Measurements from ENCODE around the gene SLIT3.
A peak's percentile ranks its signal among the peaks of the same experiment; 100 is the strongest.

Gene SLIT3

GRCh38 chr5:168974082-168974481 lies 326.9 kb downstream of the SLIT3 start:
- no peak for DNase-seq (ENCODE audit: low read depth)
- H3K4me3 ChIP-seq (ENCODE audit: low read depth, low read length): no peak overlapping the region
- TF ChIP-seq POLR2A (IDR thresholded peaks at IDR 0.05; ENCODE audit: extremely low read depth, insufficient read length): no peak
- no peak for TF ChIP-seq MYC (IDR thresholded peaks at IDR 0.05; ENCODE audit: low read depth, low read length)
- TF ChIP-seq, protein P1, sequence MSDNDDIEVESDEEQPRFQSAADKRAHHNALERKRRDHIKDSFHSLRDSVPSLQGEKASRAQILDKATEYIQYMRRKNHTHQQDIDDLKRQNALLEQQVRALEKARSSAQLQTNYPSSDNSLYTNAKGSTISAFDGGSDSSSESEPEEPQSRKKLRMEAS (IDR thresholded peaks at IDR 0.05; ENCODE audit: low read depth, low read length): no peak
- TF ChIP-seq CTCF (IDR thresholded peaks at IDR 0.05; ENCODE audit: low read depth, low read length): no peak

DNA sequence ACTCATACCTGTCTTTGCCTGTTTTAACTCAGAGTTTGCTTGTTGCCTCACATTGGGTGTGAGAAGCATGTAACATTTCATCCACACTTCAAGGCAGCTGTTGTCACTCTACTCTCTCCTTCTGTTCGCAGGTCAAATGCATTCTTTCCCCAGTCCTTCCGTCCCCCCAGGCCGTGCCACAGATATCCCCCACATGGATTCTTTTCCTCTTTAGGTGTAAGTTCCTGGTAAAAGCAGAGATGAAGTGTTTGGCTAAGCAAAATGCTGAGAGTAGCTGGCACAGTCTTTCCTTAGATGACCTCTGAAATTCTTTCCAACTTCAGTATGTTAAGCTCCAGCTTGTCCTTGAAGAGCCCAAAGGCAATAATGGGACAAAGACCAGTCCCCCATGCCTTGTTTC lies 328.2 kb downstream of the SLIT3 start:
- no peak for DNase-seq (ENCODE audit: low read depth)
- H3K4me3 ChIP-seq (ENCODE audit: low read depth, low read length): no peak overlapping the region
- TF ChIP-seq POLR2A (IDR thresholded peaks at IDR 0.05; ENCODE audit: extremely low read depth, insufficient read length) (no peak), MYC (IDR thresholded peaks at IDR 0.05; ENCODE audit: low read depth, low read length) (no peak), CTCF (IDR thresholded peaks at IDR 0.05; ENCODE audit: low read depth, low read length) (no peak)
- TF ChIP-seq, protein P1 (IDR thresholded peaks at IDR 0.05; ENCODE audit: low read depth, low read length): no peak

DNA sequence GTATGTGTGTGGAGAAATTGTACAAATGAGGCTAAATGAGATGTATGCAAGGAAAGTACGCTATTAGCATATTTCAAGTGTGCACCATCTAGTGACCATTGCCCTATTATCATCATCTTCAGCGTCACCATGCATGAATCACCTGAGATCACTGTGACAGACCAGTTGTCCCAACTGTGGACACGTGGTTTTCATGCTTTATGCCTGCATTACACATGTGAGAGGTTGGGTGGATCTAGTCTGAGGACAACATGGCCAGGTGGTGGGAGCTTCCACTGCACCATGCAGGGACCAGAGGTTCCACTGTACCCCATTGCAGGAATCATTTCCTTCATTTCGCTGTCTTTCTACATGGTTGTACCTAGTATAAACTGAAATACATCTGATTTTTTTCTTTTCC lies 329.8 kb downstream of the SLIT3 start:
- DNase-seq (ENCODE audit: low read depth): no peak
- H3K4me3 ChIP-seq (ENCODE audit: low read depth, low read length): no peak overlapping the region
- no peak for TF ChIP-seq POLR2A (IDR thresholded peaks at IDR 0.05; ENCODE audit: extremely low read depth, insufficient read length)
- TF ChIP-seq, protein P1 (IDR thresholded peaks at IDR 0.05; ENCODE audit: low read depth, low read length): 0 out of 2 replicates have a peak, but pooled peaks have one; percentile 18

DNA sequence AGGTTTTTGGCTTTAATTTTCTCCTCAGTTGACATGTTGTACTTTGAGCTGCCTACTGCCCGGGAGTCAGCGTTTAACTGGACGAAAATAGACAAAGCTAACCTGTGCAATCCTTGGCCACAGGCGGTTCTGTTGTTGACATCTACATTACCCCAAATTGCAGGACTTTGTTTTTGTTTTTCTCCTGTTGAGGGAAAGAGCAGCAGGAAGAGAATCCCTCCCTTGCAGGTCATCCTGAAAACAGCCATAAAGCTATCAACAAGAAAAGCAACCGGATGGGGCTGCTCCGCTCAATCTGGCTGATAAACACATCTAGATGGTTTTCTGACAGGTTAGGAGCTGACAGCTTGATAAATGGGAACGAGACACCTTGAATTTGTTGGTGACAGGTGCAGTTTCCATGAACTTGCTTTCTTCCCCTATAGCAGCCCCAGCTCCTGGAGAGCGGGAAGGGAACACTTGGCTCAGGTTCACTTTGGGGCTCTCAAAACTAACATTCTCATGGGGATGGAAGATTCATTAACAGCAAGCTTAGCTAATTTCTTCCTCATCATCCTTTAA lies 331.5 kb downstream of the SLIT3 start:
- TF ChIP-seq CTCF (IDR thresholded peaks at IDR 0.05; ENCODE audit: low read depth, low read length) (no peak), MYC (IDR thresholded peaks at IDR 0.05; ENCODE audit: low read depth, low read length) (no peak)
- no peak for DNase-seq (ENCODE audit: low read depth)
- H3K4me3 ChIP-seq (ENCODE audit: low read depth, low read length): no peak overlapping the region

DNA sequence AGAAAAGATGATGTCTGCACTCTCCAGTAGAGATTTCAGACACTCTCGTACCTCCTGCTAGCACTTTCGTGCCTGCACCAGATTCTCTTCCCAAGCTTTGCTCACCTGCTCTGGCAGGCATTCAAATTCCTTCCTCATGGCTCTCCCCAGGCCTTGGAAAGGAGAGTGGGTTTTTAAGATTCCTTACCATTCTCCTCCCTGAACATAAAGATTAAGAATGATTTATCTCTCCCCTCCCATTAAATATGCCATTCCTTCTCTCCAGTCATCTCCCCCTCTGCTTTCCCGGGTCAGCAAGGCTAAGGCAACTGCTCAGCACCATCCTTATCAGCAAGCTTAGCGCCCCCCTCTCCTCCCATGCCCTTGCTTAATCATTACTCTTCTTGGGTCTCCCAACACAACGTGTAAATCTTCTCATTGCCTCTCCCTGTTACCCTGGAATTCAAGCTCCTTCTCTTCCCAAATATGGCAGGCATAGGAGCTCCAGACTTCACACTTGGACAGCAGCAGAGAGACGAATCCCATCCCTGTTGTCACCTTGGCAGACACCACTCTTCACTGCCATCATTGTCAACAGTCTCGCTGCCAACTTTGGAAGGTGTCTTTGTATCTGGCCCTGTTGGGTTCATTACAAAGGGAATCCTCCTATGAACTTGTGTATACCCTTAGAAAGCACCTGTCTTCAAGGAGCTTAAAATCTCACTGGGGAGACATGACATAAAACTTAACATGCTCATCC lies 332.9 kb downstream of the SLIT3 start:
- DNase-seq (ENCODE audit: low read depth): no peak

More for the DNA sequence above, 332.9 kb downstream of the SLIT3 start:
- TF ChIP-seq POLR2A (IDR thresholded peaks at IDR 0.05; ENCODE audit: extremely low read depth, insufficient read length) (no peak), MYC (IDR thresholded peaks at IDR 0.05; ENCODE audit: low read depth, low read length) (no peak), CTCF (IDR thresholded peaks at IDR 0.05; ENCODE audit: low read depth, low read length) (no peak)
- TF ChIP-seq, protein P1 (IDR thresholded peaks at IDR 0.05; ENCODE audit: low read depth, low read length): no peak
- H3K4me3 ChIP-seq (ENCODE audit: low read depth, low read length): no peak overlapping the region

Measured in NB4 (cell line).